Fibroblast of the aortic adventitia (primary cell): ENCODE data around the gene GRID2IP. TPM values are rescaled to one million over a fixed set of nuclear protein-coding genes. Genes with fewer than 3 reads are reported as not detected.

ENCODE experiments used
- DNase-seq: peaks from one replicate; pipeline ENCODE4 v3.0.0-alpha.2; 2010; ENCODE audit warnings: low read depth
- H3K4me3 ChIP-seq: 2 replicates; pipeline ENCODE4 v1.5.1; 2011; ENCODE audit warnings: low read depth, mild to moderate bottlenecking, control low read depth, low read length, moderate library complexity
- CTCF ChIP-seq: IDR thresholded peaks from 2 replicates; pipeline ENCODE4 v1.5.1; 2011; ENCODE audit warnings: mild to moderate bottlenecking, low read length, control low read depth, inconsistent platforms; ENCODE audit not compliant: insufficient read depth
- total RNA-seq: library from RNA; depleted of rRNA; stranded (reverse); fragments of >200 nt; gene quantifications from 2 replicates; pipeline ENCODE4 v1.2.3, GENCODE V29; 2012; ENCODE audit warnings: low replicate concordance

GRID2IP gene
- total RNA-seq, 1 donor = not detected

GRCh38 chr7:6531492-6532279 lies 19.6 kb downstream of the GRID2IP start:
- TF ChIP-seq CTCF = no peak
- no peak overlapping the region for H3K4me3 ChIP-seq
- no peak for DNase-seq

- no peak for TF ChIP-seq CTCF
- H3K4me3 ChIP-seq = peak overlapping the region; percentile 35
- DNase-seq = no peak
These were observed 20.4 kb downstream of the GRID2IP start for GRCh38 chr7:6530626-6531491.

DNA sequence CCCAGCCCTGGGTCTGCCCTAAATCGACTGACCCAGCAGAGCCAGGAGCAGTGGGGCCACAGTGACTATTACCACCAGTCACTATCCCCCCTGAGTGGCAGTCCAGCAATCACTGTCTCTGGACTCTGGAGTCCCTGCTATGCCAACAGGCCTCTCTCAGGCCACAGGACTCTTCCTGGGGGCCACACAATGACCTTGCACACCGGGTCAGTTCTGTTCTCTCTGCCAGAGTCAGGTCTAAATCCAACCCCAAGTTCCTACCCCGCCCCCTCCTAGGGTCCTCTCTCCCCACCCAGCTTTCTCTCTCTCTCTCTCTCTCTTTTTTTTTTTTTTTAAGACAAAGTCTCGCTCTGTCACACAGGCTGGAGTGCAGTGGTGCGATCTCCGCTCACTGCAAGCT lies 21.6 kb downstream of the GRID2IP start:
- no peak overlapping the region for H3K4me3 ChIP-seq
- no peak for DNase-seq
- no peak for TF ChIP-seq CTCF

DNA sequence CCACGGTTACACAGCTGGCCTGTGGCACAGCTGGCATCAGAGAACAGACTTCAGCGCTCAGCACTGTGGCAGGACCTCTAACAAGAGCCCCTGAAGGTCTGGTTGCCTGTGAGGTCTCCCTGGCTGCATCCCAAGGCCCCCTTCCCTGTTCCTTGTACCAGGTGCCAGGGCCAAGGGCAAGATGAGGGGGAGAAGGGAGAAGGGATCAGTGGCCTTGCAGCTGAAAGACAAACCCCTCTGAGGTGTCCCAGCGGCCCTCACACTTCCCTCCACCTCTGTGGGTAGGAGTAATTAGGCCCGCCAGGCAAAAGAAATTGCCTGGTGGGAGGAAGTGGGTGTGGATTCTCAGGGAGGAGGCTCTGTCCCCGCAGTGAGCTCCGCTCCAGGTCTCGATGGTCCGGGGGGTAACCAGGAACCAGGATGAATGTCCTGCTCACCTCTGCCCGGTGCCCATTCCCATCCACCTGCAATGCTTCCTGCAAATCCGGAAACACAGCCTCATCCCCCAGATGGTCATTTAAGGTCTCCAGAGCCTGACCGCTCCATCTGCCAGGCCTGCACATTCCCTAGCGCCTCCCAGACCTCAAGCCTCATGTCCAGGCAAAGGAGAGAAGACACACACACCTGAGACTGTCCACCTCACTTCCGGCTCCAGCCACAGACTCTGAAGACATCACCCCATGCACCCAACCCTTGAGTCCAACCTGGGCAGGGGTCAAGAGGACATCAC lies 22.7 kb downstream of the GRID2IP start:
- no peak for TF ChIP-seq CTCF
- no peak overlapping the region for H3K4me3 ChIP-seq
- DNase-seq = no peak

GRCh38 chr7:6526997-6527378 lies 24.3 kb downstream of the GRID2IP start:
- DNase-seq = no peak
- no peak for TF ChIP-seq CTCF

DNA sequence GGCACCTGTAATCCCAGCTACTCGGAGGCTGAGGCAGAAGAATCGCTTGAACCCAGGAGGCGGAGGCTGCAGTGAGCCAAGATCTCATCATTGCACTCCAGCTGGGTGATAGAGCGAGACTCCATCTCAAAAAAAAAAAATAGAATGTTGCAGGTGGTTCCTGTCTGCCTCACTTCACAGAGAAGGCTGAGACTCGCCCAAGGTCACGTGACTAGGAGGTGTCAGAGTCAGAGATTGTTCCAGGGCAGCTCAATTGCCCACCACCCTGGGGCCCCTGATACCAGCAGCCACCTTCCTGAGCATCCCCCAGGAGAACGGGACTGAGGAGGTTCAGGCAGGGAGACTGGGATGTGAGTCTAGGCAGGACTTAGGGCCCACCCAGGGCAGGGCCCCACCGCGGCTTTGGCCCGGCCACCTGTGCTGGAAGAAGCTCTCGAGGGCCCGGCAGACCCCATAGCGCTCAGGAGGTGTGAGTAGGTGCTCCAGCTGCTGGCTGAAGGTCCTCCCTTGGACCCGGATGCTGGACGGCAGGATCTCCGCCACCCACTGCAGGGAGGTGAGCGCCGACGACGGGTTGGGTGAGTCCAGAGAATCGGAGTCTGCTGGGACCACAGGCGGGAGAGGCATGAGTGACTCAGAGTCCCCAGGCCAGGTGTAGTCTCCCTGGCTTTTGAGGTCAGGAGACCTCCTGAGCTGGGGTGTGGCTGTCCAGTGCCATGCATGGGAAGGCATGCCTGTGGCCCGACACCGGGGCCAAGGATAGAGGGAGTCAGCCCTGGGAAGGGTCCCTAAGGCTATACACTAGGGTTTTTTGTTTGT lies 30.9 kb downstream of the GRID2IP start:
- no peak for TF ChIP-seq CTCF
- no peak for DNase-seq
- H3K4me3 ChIP-seq = no peak overlapping the region

More at GRCh38 chr7:6526997-6527378, 24.3 kb downstream of the GRID2IP start:
- no peak overlapping the region for H3K4me3 ChIP-seq
